ENCODE measurements around the gene LOXL1. TPM values are rescaled to one million over a fixed set of nuclear protein-coding genes. Genes with fewer than 3 reads are reported as not detected.

Gene LOXL1
- total and polyA plus RNA-seq, 4 experiments from 2014 or later: 1.6 to 13.1 (median 4.2) TPM

DNA sequence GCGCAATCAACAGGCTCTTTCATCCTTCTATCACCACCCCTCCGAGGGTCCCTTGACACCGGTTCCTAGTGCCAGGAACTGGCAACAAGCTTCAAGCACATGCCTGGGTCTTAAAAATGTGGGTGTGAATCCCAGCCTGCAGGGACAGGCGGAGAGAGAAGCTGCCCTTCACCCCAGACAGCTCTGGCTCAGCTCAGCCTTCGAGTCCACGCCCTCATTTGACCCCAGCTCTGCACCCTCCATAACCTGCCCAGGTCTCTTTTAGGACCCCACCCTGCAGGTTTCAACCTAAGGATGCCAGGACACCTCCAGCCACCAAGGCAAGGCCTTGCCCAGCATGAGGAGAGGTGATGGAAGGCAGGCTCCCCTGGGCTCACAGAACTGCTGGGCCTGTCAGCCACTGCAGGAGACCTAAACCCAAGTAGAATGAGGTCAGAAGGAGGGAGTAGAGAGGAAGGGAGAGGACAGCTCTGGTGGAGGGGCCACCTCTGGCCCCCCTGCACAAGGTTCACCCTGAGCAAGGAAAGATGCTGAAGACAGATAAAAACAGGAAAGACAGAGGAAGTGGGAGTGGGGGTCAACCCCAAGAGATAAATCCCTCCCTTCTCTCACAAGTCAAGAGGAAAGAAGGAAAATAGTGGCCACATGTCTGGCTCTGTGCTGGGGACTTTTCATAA lies 2.6 kb upstream of the LOXL1 start:
- H3K4me3 ChIP-seq (ENCODE audit: low read length in 2 of 2): no peak overlapping the region
- ChIA-PET POLR2A (ENCODE audit: partially characterized antibody) (interaction anchor here (0.9 kb wide), 1 partner anchor 49 kb away, joined by 3 read pairs; no protein-coding TSS in a partner anchor), CTCF (ENCODE audit: partially characterized antibody) (interaction anchor here (0.9 to 3.5 kb wide), 3 partner anchors 10 to 41 kb away, joined by 3 to 10 read pairs (median 7); no protein-coding TSS in a partner anchor)
- no peaks in the 10 kb centered on the region for H3K27me3 ChIP-seq (ENCODE audit: insufficient read depth, low read length)
- H3K27ac Mint-ChIP-seq: peak overlapping the region; percentile 88 to 95 (median 88)
- H3K4me3 Mint-ChIP-seq: peak overlapping the region in 7 of 8 donors; percentile 17 to 82 (median 63)
- H3K27me3 Mint-ChIP-seq: no peaks in the 10 kb centered on the region
- H3K9me3 ChIP-seq (ENCODE audit: control insufficient read depth in 1 of 2, low read length in 2 of 2): no peaks in the 10 kb centered on the region
- peaks cover 8 to 9% of the 10 kb centered on the region in 2 donors for H3K36me3 Mint-ChIP-seq
- H3K9me3 Mint-ChIP-seq: peaks cover 0 to 5% (median 0%) of the 10 kb centered on the region in 8 donors
- no peak for DNase-seq
- H3K36me3 ChIP-seq (ENCODE audit: insufficient read depth, low read length): no peaks in the 10 kb centered on the region
- H3K4me1 Mint-ChIP-seq: peaks cover 36 to 65% (median 52%) of the 10 kb centered on the region in 4 donors
- intact Hi-C loops (cut with micrococcal nuclease): no loop called here
- H3K27ac ChIP-seq (ENCODE audit: low read depth, low read length): peak overlapping the region; percentile 59
- H3K4me1 ChIP-seq (ENCODE audit: insufficient read depth, low read length): peaks cover 74% of the 10 kb centered on the region

GRCh38 chr15:73924171-73924921 lies 1.9 kb upstream of the LOXL1 start:
- intact Hi-C loops (cut with micrococcal nuclease): no loop called here
- peak overlapping the region; percentile 59 for H3K27ac ChIP-seq (ENCODE audit: low read depth, low read length)

DNA sequence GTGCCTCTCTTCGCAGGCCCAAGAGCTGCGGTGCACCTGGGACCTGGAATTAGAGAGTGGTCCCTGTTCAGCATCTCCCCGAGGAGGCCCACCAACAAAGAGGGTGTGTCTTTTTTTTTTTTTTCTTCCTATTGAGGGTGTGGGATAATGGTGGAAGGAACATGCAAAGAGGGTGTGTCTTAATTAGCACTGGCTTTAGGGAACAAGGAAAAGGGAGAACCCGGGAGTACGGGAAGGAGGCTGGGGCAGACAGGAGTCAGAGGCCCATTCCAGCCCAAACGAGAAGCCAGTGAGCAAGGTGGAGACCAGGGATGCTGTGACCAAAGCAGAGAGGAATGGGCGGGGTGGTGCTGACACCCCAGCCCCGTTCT lies 429 bp upstream of the LOXL1 start:
- H3K4me1 Mint-ChIP-seq: peaks cover 31 to 67% (median 50%) of the 10 kb centered on the region in 4 donors
- H3K27me3 Mint-ChIP-seq: no peaks in the 10 kb centered on the region
- no peaks in the 10 kb centered on the region for H3K9me3 ChIP-seq (ENCODE audit: control insufficient read depth in 1 of 2, low read length in 2 of 2)
- H3K36me3 ChIP-seq (ENCODE audit: insufficient read depth, low read length): no peaks in the 10 kb centered on the region
- no peaks in the 10 kb centered on the region for H3K36me3 Mint-ChIP-seq
- H3K4me3 ChIP-seq (ENCODE audit: low read length in 2 of 2): no peak overlapping the region
- no peaks in the 10 kb centered on the region for H3K9me3 Mint-ChIP-seq
- no peaks in the 10 kb centered on the region for H3K27me3 ChIP-seq (ENCODE audit: insufficient read depth, low read length)
- peak overlapping the region; percentile 66 to 81 (median 78) for H3K4me3 Mint-ChIP-seq
- CTCF ChIA-PET (ENCODE audit: partially characterized antibody): interaction anchor here (1.3 to 5.7 kb wide), 3 partner anchors 8 to 39 kb away, joined by 3 to 27 read pairs (median 20); no protein-coding TSS in a partner anchor
- DNase-seq: no peak
- POLR2A ChIA-PET (ENCODE audit: partially characterized antibody): no interaction called here
- peak overlapping the region; percentile 77 for H3K27ac ChIP-seq (ENCODE audit: low read depth, low read length)
- peak overlapping the region; percentile 78 to 94 (median 88) for H3K27ac Mint-ChIP-seq
- peaks cover 74% of the 10 kb centered on the region for H3K4me1 ChIP-seq (ENCODE audit: insufficient read depth, low read length)
- intact Hi-C loops (cut with micrococcal nuclease): loop anchor here (2.0 kb wide), 2 partner anchors 39 to 67 kb away; partner anchors contain the start of gene STOML1

More at GRCh38 chr15:73924171-73924921, 1.9 kb upstream of the LOXL1 start:
- Mint-ChIP-seq H3K4me1 (peaks cover 36 to 71% (median 55%) of the 10 kb centered on the region in 4 donors), H3K9me3 (no peaks in the 10 kb centered on the region), H3K4me3 (peak overlapping the region; percentile 52 to 82 (median 66)), H3K27me3 (no peaks in the 10 kb centered on the region), H3K27ac (peak overlapping the region; percentile 88 to 95 (median 88)), H3K36me3 (peaks cover 3 to 4% of the 10 kb centered on the region in 2 donors)
- Histone ChIP-seq H3K36me3 (ENCODE audit: insufficient read depth, low read length) (no peaks in the 10 kb centered on the region), H3K9me3 (ENCODE audit: control insufficient read depth in 1 of 2, low read length in 2 of 2) (no peaks in the 10 kb centered on the region), H3K27me3 (ENCODE audit: insufficient read depth, low read length) (no peaks in the 10 kb centered on the region), H3K4me3 (ENCODE audit: low read length in 2 of 2) (no peak overlapping the region), H3K4me1 (ENCODE audit: insufficient read depth, low read length) (peaks cover 81% of the 10 kb centered on the region)
- ChIA-PET CTCF (ENCODE audit: partially characterized antibody) (interaction anchor here (0.8 to 5.7 kb wide), 5 partner anchors 11 to 48 kb away, joined by 3 to 27 read pairs (median 7); no protein-coding TSS in a partner anchor), POLR2A (ENCODE audit: partially characterized antibody) (interaction anchor here (0.8 to 0.9 kb wide), 2 partner anchors 10 to 49 kb away, joined by 3 read pairs; no protein-coding TSS in a partner anchor)
- peak in 3 of 5 donors; percentile 19 to 58 (median 28) for DNase-seq

- peak in 2 of 5 donors; percentile 53 to 65 for DNase-seq
- Histone ChIP-seq H3K27ac (ENCODE audit: low read depth, low read length) (peak overlapping the region; percentile 77), H3K4me3 (ENCODE audit: low read length in 2 of 2) (peak overlapping the region in 1 of 2 donors; percentile 58), H3K36me3 (ENCODE audit: insufficient read depth, low read length) (no peaks in the 10 kb centered on the region), H3K9me3 (ENCODE audit: control insufficient read depth in 1 of 2, low read length in 2 of 2) (no peaks in the 10 kb centered on the region), H3K27me3 (ENCODE audit: insufficient read depth, low read length) (no peaks in the 10 kb centered on the region), H3K4me1 (ENCODE audit: insufficient read depth, low read length) (peaks cover 69% of the 10 kb centered on the region)
- H3K4me1 Mint-ChIP-seq: peaks cover 30 to 67% (median 49%) of the 10 kb centered on the region in 4 donors
- peak overlapping the region in 6 of 8 donors; percentile 52 to 80 (median 63) for H3K4me3 Mint-ChIP-seq
- H3K27ac Mint-ChIP-seq: peak overlapping the region in 2 of 7 donors; percentile 52 to 68
- H3K27me3 Mint-ChIP-seq: no peaks in the 10 kb centered on the region
- peaks cover 0 to 3% (median 0%) of the 10 kb centered on the region in 8 donors for H3K9me3 Mint-ChIP-seq
- ChIA-PET CTCF (ENCODE audit: partially characterized antibody) (interaction anchor here (1.1 to 5.7 kb wide), 21 partner anchors 10 to 122 kb away, joined by 3 to 27 read pairs (median 7); partner anchors contain the start of gene TBC1D21), POLR2A (ENCODE audit: partially characterized antibody) (interaction anchor here (0.6 to 2.0 kb wide), 10 partner anchors 9 to 425 kb away, joined by 3 to 12 read pairs (median 6); no protein-coding TSS in a partner anchor)
- H3K36me3 Mint-ChIP-seq: no peaks in the 10 kb centered on the region
- intact Hi-C loops (cut with micrococcal nuclease): loop anchor here (2.0 kb wide), 2 partner anchors 38 to 66 kb away; partner anchors contain the start of gene STOML1
Observed at GRCh38 chr15:73927003-73927475, 777 bp downstream of the LOXL1 start.

GRCh38 chr15:73927476-73928240 lies 1.4 kb downstream of the LOXL1 start:
- no peaks in the 10 kb centered on the region for H3K27me3 ChIP-seq (ENCODE audit: insufficient read depth, low read length)
- Mint-ChIP-seq H3K36me3 (no peaks in the 10 kb centered on the region), H3K27ac (peak overlapping the region; percentile 41 to 92 (median 85)), H3K4me1 (peaks cover 30 to 67% (median 48%) of the 10 kb centered on the region in 4 donors), H3K9me3 (peaks cover 0 to 3% (median 0%) of the 10 kb centered on the region in 8 donors), H3K4me3 (peak overlapping the region; percentile 76 to 89 (median 84)), H3K27me3 (no peaks in the 10 kb centered on the region)
- H3K4me3 ChIP-seq (ENCODE audit: low read length in 2 of 2): peak overlapping the region in 1 of 2 donors; percentile 58
- H3K4me1 ChIP-seq (ENCODE audit: insufficient read depth, low read length): peaks cover 66% of the 10 kb centered on the region
- ChIA-PET CTCF (ENCODE audit: partially characterized antibody) (interaction anchor here (0.7 to 5.7 kb wide), 25 partner anchors 10 to 121 kb away, joined by 3 to 27 read pairs (median 6); partner anchors contain the start of gene TBC1D21), POLR2A (ENCODE audit: partially characterized antibody) (interaction anchor here (0.6 to 2.0 kb wide), 14 partner anchors 8 to 1029 kb away, joined by 3 to 12 read pairs (median 6); partner anchors contain the start of gene PML)
- peak overlapping the region; percentile 77 for H3K27ac ChIP-seq (ENCODE audit: low read depth, low read length)
- no peaks in the 10 kb centered on the region for H3K36me3 ChIP-seq (ENCODE audit: insufficient read depth, low read length)
- peak; percentile 80 to 87 (median 84) for DNase-seq
- H3K9me3 ChIP-seq (ENCODE audit: control insufficient read depth in 1 of 2, low read length in 2 of 2): no peaks in the 10 kb centered on the region
- intact Hi-C loops (cut with micrococcal nuclease): loop anchor here (2.0 kb wide), 3 partner anchors 37 to 65 kb away; partner anchors contain the start of gene STOML1

- no peak for DNase-seq
- no peaks in the 10 kb centered on the region for H3K36me3 Mint-ChIP-seq
- Histone ChIP-seq H3K36me3 (ENCODE audit: insufficient read depth, low read length) (no peaks in the 10 kb centered on the region), H3K9me3 (ENCODE audit: control insufficient read depth in 1 of 2, low read length in 2 of 2) (no peaks in the 10 kb centered on the region), H3K4me3 (ENCODE audit: low read length in 2 of 2) (peak overlapping the region in 1 of 2 donors; percentile 58), H3K27me3 (ENCODE audit: insufficient read depth, low read length) (no peaks in the 10 kb centered on the region), H3K4me1 (ENCODE audit: insufficient read depth, low read length) (peaks cover 67% of the 10 kb centered on the region), H3K27ac (ENCODE audit: low read depth, low read length) (peak overlapping the region; percentile 77)
- H3K27me3 Mint-ChIP-seq: no peaks in the 10 kb centered on the region
- ChIA-PET POLR2A (ENCODE audit: partially characterized antibody) (interaction anchor here (0.7 to 2.0 kb wide), 13 partner anchors 8 to 1029 kb away, joined by 3 to 12 read pairs (median 7); partner anchors contain the start of gene PML), CTCF (ENCODE audit: partially characterized antibody) (interaction anchor here (0.7 to 5.7 kb wide), 20 partner anchors 9 to 78 kb away, joined by 3 to 27 read pairs (median 8); partner anchors contain the start of gene TBC1D21)
- H3K27ac Mint-ChIP-seq: peak overlapping the region; percentile 70 to 92 (median 85)
- intact Hi-C loops (cut with micrococcal nuclease): loop anchor here (2.0 kb wide), 1 partner anchor 53 kb away; no protein-coding TSS in a partner anchor
- H3K4me3 Mint-ChIP-seq: peak overlapping the region; percentile 76 to 89 (median 84)
- H3K9me3 Mint-ChIP-seq: peaks cover 0 to 3% (median 0%) of the 10 kb centered on the region in 8 donors
- peaks cover 30 to 66% (median 46%) of the 10 kb centered on the region in 4 donors for H3K4me1 Mint-ChIP-seq
Observed at GRCh38 chr15:73928241-73928579, 1.9 kb downstream of the LOXL1 start.

All from CD4-positive, alpha-beta memory T cell (primary cell).